ENCODE results near the gene CXCL17. TPM values are rescaled to one million over a fixed set of nuclear protein-coding genes. Genes with fewer than 3 reads are reported as not detected.

CXCL17 gene
- total RNA-seq, 1 experiment from 2014 or later = 0.32 TPM

GRCh38 chr19:42419309-42419708 is 23.4 kb downstream of the CXCL17 start:
- H3K36me3 ChIP-seq (ENCODE audit: control insufficient read depth in 1 of 2, insufficient read depth in 2 of 2, low read length in 2 of 2) = no peaks in the 10 kb centered on the region
- H4K20me1 ChIP-seq (ENCODE audit: insufficient read depth) = no peaks in the 10 kb centered on the region
- ChIA-PET POLR2A (no interaction called here), RAD21 (ENCODE audit: low non-redundant PET in 1 of 2, low total read pairs in 2 of 2, uncharacterized antibody in 2 of 2, unreplicated experiment in 2 of 2) (interaction anchor here in 1 of 2 experiments (0.9 kb wide), 1 partner anchor 267 kb away, joined by 5 read pairs; no protein-coding TSS in a partner anchor), CTCF (interaction anchor here (1.2 to 2.0 kb wide), 3 partner anchors 8 to 22 kb away, joined by 3 to 8 read pairs (median 8); no protein-coding TSS in a partner anchor)
- no peaks in the 10 kb centered on the region for H3K79me2 ChIP-seq (ENCODE audit: insufficient read depth, low read length)
- no peak for ATAC-seq
- intact Hi-C loops (cut with micrococcal nuclease) = no loop called here
- H3K27ac ChIP-seq (ENCODE audit: low read depth, low read length) = no peak overlapping the region
- H3K27me3 ChIP-seq (ENCODE audit: insufficient read depth, low read length) = no peaks in the 10 kb centered on the region
- no peak for TF ChIP-seq ATF3 (IDR thresholded peaks at IDR 0.05)
- TF ChIP-seq CEBPB (IDR thresholded peaks at IDR 0.05; ENCODE audit: low read depth) = no peak
- TF ChIP-seq SIN3A (IDR thresholded peaks at IDR 0.05; ENCODE audit: low read depth) = no peak
- no peak for TF ChIP-seq ZFX (IDR thresholded peaks at IDR 0.05)
- no peak for TF ChIP-seq SP1 (IDR thresholded peaks at IDR 0.05; ENCODE audit: low read depth)
- no peak for TF ChIP-seq JUND (IDR thresholded peaks at IDR 0.05)
- TF ChIP-seq SRF (IDR thresholded peaks at IDR 0.05; ENCODE audit: low read depth) = no peak
- no peaks in the 10 kb centered on the region for H3K9me2 ChIP-seq (ENCODE audit: insufficient read depth)
- H3K4me3 ChIP-seq (replicated peaks in 1 of 2; ENCODE audit: low read depth in 1 of 2, low read length in 2 of 2) = no peak overlapping the region
- H3K4me2 ChIP-seq (ENCODE audit: low read length) = no peak overlapping the region
- no peak overlapping the region for H2AFZ ChIP-seq (ENCODE audit: low read depth, low read length, poor library complexity, severe bottlenecking)
- H3K4me1 ChIP-seq (ENCODE audit: control insufficient read depth in 1 of 2, insufficient read depth in 2 of 2, low read length in 2 of 2) = peaks cover 21 to 42% of the 10 kb centered on the region in 2 experiments; a peak in 3 of 4 replicates
- H3K9ac ChIP-seq (ENCODE audit: low read length) = no peak overlapping the region
- no peaks in the 10 kb centered on the region for H3K9me3 ChIP-seq (ENCODE audit: control insufficient read depth in 1 of 2, insufficient read depth in 1 of 2, low read depth in 1 of 2, low read length in 2 of 2)
- DNase-seq (ENCODE audit: low read depth, low spot score) = no peak
- BruUV-seq (replicated peaks) = no TSS peak

- no peak overlapping the region for H3K4me3 ChIP-seq (replicated peaks in 1 of 2; ENCODE audit: low read depth in 1 of 2, low read length in 2 of 2)
- no peak overlapping the region for H2AFZ ChIP-seq (ENCODE audit: low read depth, low read length, poor library complexity, severe bottlenecking)
- H3K4me2 ChIP-seq (ENCODE audit: low read length) = no peak overlapping the region
- no peak overlapping the region for H3K9ac ChIP-seq (ENCODE audit: low read length)
- BruUV-seq (replicated peaks) = no TSS peak
- H3K9me3 ChIP-seq (ENCODE audit: control insufficient read depth in 1 of 2, insufficient read depth in 1 of 2, low read depth in 1 of 2, low read length in 2 of 2) = no peaks in the 10 kb centered on the region
- ChIA-PET CTCF (interaction anchor here (0.6 kb wide), 1 partner anchor 12 kb away, joined by 3 read pairs; no protein-coding TSS in a partner anchor), POLR2A (interaction anchor here (1.5 kb wide), 1 partner anchor 16 kb away, joined by 6 read pairs; no protein-coding TSS in a partner anchor), RAD21 (ENCODE audit: low non-redundant PET in 1 of 2, low total read pairs in 2 of 2, uncharacterized antibody in 2 of 2, unreplicated experiment in 2 of 2) (no interaction called here)
- H3K36me3 ChIP-seq (ENCODE audit: control insufficient read depth in 1 of 2, insufficient read depth in 2 of 2, low read length in 2 of 2) = no peaks in the 10 kb centered on the region; a peak in 1 of 4 replicates
- no peaks in the 10 kb centered on the region for H3K79me2 ChIP-seq (ENCODE audit: insufficient read depth, low read length)
- H4K20me1 ChIP-seq (ENCODE audit: insufficient read depth) = no peaks in the 10 kb centered on the region
- DNase-seq (ENCODE audit: low read depth, low spot score) = no peak
- intact Hi-C loops (cut with micrococcal nuclease) = no loop called here
- no peak overlapping the region for H3K27ac ChIP-seq (ENCODE audit: low read depth, low read length)
- H3K27me3 ChIP-seq (ENCODE audit: insufficient read depth, low read length) = no peaks in the 10 kb centered on the region
- peaks cover 14 to 21% of the 10 kb centered on the region in 2 experiments for H3K4me1 ChIP-seq (ENCODE audit: control insufficient read depth in 1 of 2, insufficient read depth in 2 of 2, low read length in 2 of 2)
- TF ChIP-seq CEBPB (IDR thresholded peaks at IDR 0.05; ENCODE audit: low read depth) (no peak), ZFX (IDR thresholded peaks at IDR 0.05) (no peak), JUND (IDR thresholded peaks at IDR 0.05) (no peak), EGR1 (IDR thresholded peaks at IDR 0.05; ENCODE audit: low read depth) (no peak), SP1 (IDR thresholded peaks at IDR 0.05; ENCODE audit: low read depth) (no peak), SIN3A (IDR thresholded peaks at IDR 0.05; ENCODE audit: low read depth) (no peak)
- H3K9me2 ChIP-seq (ENCODE audit: insufficient read depth) = no peaks in the 10 kb centered on the region
- ATAC-seq = peak; percentile 19; the same call in 1 of the 2 replicates
These were observed 30.1 kb downstream of the CXCL17 start for GRCh38 chr19:42412661-42413076.

Data from HCT116 (cell line).